HepG2 (cell line): ENCODE results near the gene SRSF2. TPM values are rescaled to one million over a fixed set of nuclear protein-coding genes. Genes with fewer than 3 reads are reported as not detected.
A peak's percentile ranks its signal among the peaks of the same experiment; 100 is the strongest.

ENCODE experiments used
- AGO1 ChIP-seq: fragments of 200-400 bp; formaldehyde crosslinking; IDR thresholded peaks from 2 replicates; pipeline ENCODE4 v1.6.1; 2017; ENCODE audit warnings: mild to moderate bottlenecking, low read depth, low read length, moderate library complexity; ENCODE audit not compliant: poor library complexity, severe bottlenecking
- ARNT ChIP-seq: fragments of 450-650 bp; IDR thresholded peaks from 2 replicates; pipeline ENCODE4 v1.6.1; 2017
- ARNT2 ChIP-seq: sonication (generic); formaldehyde crosslinking; IDR thresholded peaks from 2 replicates; pipeline ENCODE4 v1.8.0; 2022; ENCODE audit warnings: mild to moderate bottlenecking, low read depth, missing genetic modification reagents, moderate library complexity
- CERS6 ChIP-seq: sonication (generic); formaldehyde crosslinking; IDR thresholded peaks from 2 replicates; pipeline ENCODE4 v1.5.0; 2020; ENCODE audit warnings: missing genetic modification reagents
- GATA4 ChIP-seq: sonication (generic); IDR thresholded peaks from 2 replicates; pipeline ENCODE4 v1.6.1; 2016; ENCODE audit warnings: antibody characterized with exemption, low read depth, borderline replicate concordance
- HHEX ChIP-seq: IDR thresholded peaks from 2 replicates; pipeline ENCODE4 v1.6.1; 2016; ENCODE audit warnings: control low read depth
- KDM3A ChIP-seq: IDR thresholded peaks from 2 replicates; pipeline ENCODE4 v1.6.1; 2018; ENCODE audit warnings: low read depth, missing compliant biosample characterization
- MXD3 ChIP-seq: IDR thresholded peaks from 2 replicates; pipeline ENCODE4 v1.6.1; 2016; ENCODE audit warnings: mild to moderate bottlenecking, missing biosample characterization, missing genetic modification reagents
- SNAI1 ChIP-seq: sonication (generic); formaldehyde crosslinking; IDR thresholded peaks from 2 replicates; pipeline ENCODE4 v1.5.0; 2020; ENCODE audit warnings: mild to moderate bottlenecking, missing genetic modification reagents, borderline replicate concordance
- YY1 ChIP-seq: IDR thresholded peaks from 2 replicates; pipeline ENCODE4 v1.6.1; 2011; ENCODE audit warnings: low read length, low read depth, moderate library complexity, mild to moderate bottlenecking; ENCODE audit not compliant: insufficient read depth, insufficient replicate concordance
- ZC3H13 ChIP-seq: sonication (generic); formaldehyde crosslinking; IDR thresholded peaks from 2 replicates; pipeline ENCODE4 v1.8.1; 2023; ENCODE audit warnings: mild to moderate bottlenecking, missing genetic modification reagents, moderate library complexity
- ZNF558 ChIP-seq: sonication (generic); formaldehyde crosslinking; IDR thresholded peaks from 2 replicates; pipeline ENCODE4 v1.9.0; 2022; ENCODE audit warnings: mild to moderate bottlenecking, missing genetic modification reagents, borderline replicate concordance
- ZNF569 ChIP-seq: sonication (generic); formaldehyde crosslinking; IDR thresholded peaks from 2 replicates; pipeline ENCODE4 v1.5.0; 2020; ENCODE audit warnings: mild to moderate bottlenecking, missing genetic modification reagents, moderate library complexity, borderline replicate concordance
- ZNF674 ChIP-seq: sonication (generic); formaldehyde crosslinking; IDR thresholded peaks from 2 replicates; pipeline ENCODE4 v1.5.0; 2020; ENCODE audit warnings: low read depth, mild to moderate bottlenecking, missing genetic modification reagents
- ZNF766 ChIP-seq: sonication (generic); formaldehyde crosslinking; IDR thresholded peaks from 2 replicates; pipeline ENCODE4 v1.5.0; 2020; ENCODE audit warnings: missing genetic modification reagents, borderline replicate concordance
- polyA plus RNA-seq, 8 experiments: library from polyadenylated mRNA; depleted of rRNA in 3 of 8; stranded (reverse) in 7 of 8; unstranded in 1 of 8; fragments of >200 nt; fragmentation: Illumina TruSeq in 4 of 8; extraction: Trizol in 4 of 8; gene quantifications; 2 replicates each; pipeline versions ENCODE4 v1.2.1 to v1.2.3, GENCODE V29; 2011 to 2016; ENCODE audit warnings: low read depth in 4 of 8, missing spikeins in 1 of 8, mixed read lengths in 1 of 8; ENCODE audit not compliant: insufficient read depth in 1 of 8
- total RNA-seq, 5 experiments: library from RNA; depleted of rRNA; stranded (reverse); fragments of >200 nt; fragmentation: Illumina TruSeq; extraction: Trizol; gene quantifications; 2 replicates each; pipeline ENCODE4 v1.2.3, GENCODE V29; 2016; ENCODE audit warnings: low read depth in 1 of 5
- TF ChIP-seq, protein P1 (sequence below): sonication (generic); formaldehyde crosslinking; IDR thresholded peaks from 2 replicates; pipeline ENCODE4; 2020; ENCODE audit warnings: missing genetic modification reagents, mild to moderate bottlenecking, borderline replicate concordance
- TF ChIP-seq, protein P2 (sequence below): sonication (generic); formaldehyde crosslinking; IDR thresholded peaks from 2 replicates; pipeline ENCODE4 v1.4.0; 2020; ENCODE audit warnings: missing genetic modification reagents; ENCODE audit errors: not compliant biosample characterization
- TF ChIP-seq, protein P3 (sequence below): sonication (generic); formaldehyde crosslinking; IDR thresholded peaks from 2 replicates; pipeline ENCODE4 v1.8.0; 2022; ENCODE audit warnings: mild to moderate bottlenecking, missing genetic modification reagents, moderate library complexity
- TF ChIP-seq, protein P4 (sequence below): sonication (generic); formaldehyde crosslinking; IDR thresholded peaks from 2 replicates; pipeline ENCODE4 v1.9.0; 2021; ENCODE audit warnings: missing genetic modification reagents, borderline replicate concordance

SRSF2 gene
- total and polyA plus RNA-seq, 2 of the 13 experiments (the other 11 are each of a cell fraction or from before 2014, with no cell fraction given) = 306 to 319 TPM

DNA sequence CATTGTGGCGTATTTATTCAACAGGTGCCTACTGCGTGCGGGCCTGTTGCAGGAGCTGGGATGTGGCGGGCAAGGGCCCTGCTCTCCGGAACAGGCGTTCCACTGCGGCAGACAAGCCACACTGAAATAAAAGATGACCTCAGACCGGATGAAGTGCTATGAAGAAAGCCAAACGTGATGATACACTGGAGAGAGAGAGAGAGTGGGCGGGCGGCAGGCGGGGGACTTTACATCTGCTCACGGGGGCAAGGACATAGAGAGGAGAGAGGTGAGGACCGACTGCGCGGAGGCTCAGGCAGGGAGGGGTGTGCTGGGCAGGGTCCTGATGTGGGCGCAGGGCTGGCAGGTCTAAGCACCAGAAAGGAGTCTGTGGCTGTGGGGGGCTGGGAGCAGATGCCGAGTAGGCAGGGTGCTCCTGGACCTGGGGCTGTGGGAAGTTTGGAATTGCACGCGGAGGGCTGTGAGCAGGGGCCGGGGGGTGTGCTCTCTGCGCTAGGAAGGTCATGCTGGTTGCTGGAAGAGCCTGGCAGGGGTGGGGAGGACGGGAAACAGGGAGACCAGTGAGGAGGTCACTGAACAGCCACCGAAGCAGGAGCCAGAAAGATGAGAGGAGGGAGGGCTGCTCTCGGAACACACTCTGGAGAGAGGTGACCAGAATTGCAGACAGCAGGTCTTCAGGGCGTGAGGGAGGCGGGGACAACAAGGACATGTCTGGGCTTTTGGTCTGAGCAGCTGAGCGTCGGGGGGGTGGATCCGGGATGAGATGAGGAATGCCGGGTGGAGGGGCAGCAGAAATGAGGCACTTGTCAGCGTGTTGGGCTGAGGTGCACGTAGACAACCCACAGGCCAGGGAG is 36.3 kb downstream of the SRSF2 start (continued):
- TF ChIP-seq, protein P1, sequence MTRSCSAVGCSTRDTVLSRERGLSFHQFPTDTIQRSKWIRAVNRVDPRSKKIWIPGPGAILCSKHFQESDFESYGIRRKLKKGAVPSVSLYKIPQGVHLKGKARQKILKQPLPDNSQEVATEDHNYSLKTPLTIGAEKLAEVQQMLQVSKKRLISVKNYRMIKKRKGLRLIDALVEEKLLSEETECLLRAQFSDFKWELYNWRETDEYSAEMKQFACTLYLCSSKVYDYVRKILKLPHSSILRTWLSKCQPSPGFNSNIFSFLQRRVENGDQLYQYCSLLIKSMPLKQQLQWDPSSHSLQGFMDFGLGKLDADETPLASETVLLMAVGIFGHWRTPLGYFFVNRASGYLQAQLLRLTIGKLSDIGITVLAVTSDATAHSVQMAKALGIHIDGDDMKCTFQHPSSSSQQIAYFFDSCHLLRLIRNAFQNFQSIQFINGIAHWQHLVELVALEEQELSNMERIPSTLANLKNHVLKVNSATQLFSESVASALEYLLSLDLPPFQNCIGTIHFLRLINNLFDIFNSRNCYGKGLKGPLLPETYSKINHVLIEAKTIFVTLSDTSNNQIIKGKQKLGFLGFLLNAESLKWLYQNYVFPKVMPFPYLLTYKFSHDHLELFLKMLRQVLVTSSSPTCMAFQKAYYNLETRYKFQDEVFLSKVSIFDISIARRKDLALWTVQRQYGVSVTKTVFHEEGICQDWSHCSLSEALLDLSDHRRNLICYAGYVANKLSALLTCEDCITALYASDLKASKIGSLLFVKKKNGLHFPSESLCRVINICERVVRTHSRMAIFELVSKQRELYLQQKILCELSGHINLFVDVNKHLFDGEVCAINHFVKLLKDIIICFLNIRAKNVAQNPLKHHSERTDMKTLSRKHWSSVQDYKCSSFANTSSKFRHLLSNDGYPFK (CRISPR knock-in tag) = peak; percentile 69; the same call in 1 of the 2 replicates
- TF ChIP-seq, protein P2, sequence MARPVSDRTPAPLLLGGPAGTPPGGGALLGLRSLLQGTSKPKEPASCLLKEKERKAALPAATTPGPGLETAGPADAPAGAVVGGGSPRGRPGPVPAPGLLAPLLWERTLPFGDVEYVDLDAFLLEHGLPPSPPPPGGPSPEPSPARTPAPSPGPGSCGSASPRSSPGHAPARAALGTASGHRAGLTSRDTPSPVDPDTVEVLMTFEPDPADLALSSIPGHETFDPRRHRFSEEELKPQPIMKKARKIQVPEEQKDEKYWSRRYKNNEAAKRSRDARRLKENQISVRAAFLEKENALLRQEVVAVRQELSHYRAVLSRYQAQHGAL (CRISPR knock-in tag) = peak; percentile 42
- TF ChIP-seq ZNF674 (CRISPR knock-in tag) (no peak), KDM3A (CRISPR knock-in tag) (no peak), HHEX (no peak), YY1 (no peak), CERS6 (CRISPR knock-in tag) (no peak), SNAI1 (CRISPR knock-in tag) (peak; percentile 89), ARNT2 (CRISPR knock-in tag) (peak; percentile 87), ZNF766 (CRISPR knock-in tag) (peak; percentile 44; the same call in 1 of the 2 replicates), ZNF558 (no peak), AGO1 (no peak), ZC3H13 (CRISPR knock-in tag) (no peak), MXD3 (CRISPR knock-in tag) (peak; percentile 51), ARNT (no peak), GATA4 (no peak), ZNF569 (CRISPR knock-in tag) (no peak)
- TF ChIP-seq, protein P3, sequence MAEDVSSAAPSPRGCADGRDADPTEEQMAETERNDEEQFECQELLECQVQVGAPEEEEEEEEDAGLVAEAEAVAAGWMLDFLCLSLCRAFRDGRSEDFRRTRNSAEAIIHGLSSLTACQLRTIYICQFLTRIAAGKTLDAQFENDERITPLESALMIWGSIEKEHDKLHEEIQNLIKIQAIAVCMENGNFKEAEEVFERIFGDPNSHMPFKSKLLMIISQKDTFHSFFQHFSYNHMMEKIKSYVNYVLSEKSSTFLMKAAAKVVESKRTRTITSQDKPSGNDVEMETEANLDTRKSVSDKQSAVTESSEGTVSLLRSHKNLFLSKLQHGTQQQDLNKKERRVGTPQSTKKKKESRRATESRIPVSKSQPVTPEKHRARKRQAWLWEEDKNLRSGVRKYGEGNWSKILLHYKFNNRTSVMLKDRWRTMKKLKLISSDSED (CRISPR knock-in tag) = no peak
- TF ChIP-seq, protein P4, sequence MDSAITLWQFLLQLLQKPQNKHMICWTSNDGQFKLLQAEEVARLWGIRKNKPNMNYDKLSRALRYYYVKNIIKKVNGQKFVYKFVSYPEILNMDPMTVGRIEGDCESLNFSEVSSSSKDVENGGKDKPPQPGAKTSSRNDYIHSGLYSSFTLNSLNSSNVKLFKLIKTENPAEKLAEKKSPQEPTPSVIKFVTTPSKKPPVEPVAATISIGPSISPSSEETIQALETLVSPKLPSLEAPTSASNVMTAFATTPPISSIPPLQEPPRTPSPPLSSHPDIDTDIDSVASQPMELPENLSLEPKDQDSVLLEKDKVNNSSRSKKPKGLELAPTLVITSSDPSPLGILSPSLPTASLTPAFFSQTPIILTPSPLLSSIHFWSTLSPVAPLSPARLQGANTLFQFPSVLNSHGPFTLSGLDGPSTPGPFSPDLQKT (CRISPR knock-in tag) = no peak
